Stomach (tissue), 4 donors: Measurements from ENCODE around the gene GOLGA1.

ENCODE experiments used
- POLR2A ChIP-seq, 4 donors: fragments of 450-650 bp; IDR thresholded peaks; one replicate each; pipeline ENCODE4 v1.6.1; 2016; ENCODE audit warnings: antibody characterized with exemption in 4 of 4, control low read depth in 2 of 4, mild to moderate bottlenecking in 1 of 4, moderate library complexity in 1 of 4
- TF ChIP-seq, protein P1 (sequence below), 7 experiments: fragments of 450-650 bp in 4 of 7; fragments of 200-600 bp in 3 of 7; sonication (generic) in 3 of 7; IDR thresholded peaks; one replicate each; pipeline ENCODE4 v1.5.1; 2016 to 2019; ENCODE audit warnings: antibody characterized with exemption in 7 of 7, control low read depth in 2 of 7, mild to moderate bottlenecking in 1 of 7

GRCh38 chr9:124940894-124941678 is at the start of gene GOLGA1:
- TF ChIP-seq POLR2A (IDR thresholded peaks at IDR 0.05): peak in 2 of 4 donors; percentile 7 to 78
- TF ChIP-seq, protein P1, sequence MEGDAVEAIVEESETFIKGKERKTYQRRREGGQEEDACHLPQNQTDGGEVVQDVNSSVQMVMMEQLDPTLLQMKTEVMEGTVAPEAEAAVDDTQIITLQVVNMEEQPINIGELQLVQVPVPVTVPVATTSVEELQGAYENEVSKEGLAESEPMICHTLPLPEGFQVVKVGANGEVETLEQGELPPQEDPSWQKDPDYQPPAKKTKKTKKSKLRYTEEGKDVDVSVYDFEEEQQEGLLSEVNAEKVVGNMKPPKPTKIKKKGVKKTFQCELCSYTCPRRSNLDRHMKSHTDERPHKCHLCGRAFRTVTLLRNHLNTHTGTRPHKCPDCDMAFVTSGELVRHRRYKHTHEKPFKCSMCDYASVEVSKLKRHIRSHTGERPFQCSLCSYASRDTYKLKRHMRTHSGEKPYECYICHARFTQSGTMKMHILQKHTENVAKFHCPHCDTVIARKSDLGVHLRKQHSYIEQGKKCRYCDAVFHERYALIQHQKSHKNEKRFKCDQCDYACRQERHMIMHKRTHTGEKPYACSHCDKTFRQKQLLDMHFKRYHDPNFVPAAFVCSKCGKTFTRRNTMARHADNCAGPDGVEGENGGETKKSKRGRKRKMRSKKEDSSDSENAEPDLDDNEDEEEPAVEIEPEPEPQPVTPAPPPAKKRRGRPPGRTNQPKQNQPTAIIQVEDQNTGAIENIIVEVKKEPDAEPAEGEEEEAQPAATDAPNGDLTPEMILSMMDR (IDR thresholded peaks at IDR 0.05): no peak
